Astrocyte (in vitro differentiated cells and primary cell): ENCODE measurements around the gene COL15A1.

ENCODE experiments used
- EZH2 ChIP-seq: IDR thresholded peaks from 2 replicates; pipeline ENCODE4 v1.6.1; 2012; ENCODE audit warnings: mild to moderate bottlenecking, low read length, inconsistent platforms; ENCODE audit not compliant: insufficient read depth
- TF ChIP-seq, protein P1 (sequence below): IDR thresholded peaks from 2 replicates; pipeline ENCODE4 v1.5.1; 2011; ENCODE audit warnings: low read depth, mild to moderate bottlenecking, inconsistent platforms, low read length, moderate library complexity; ENCODE audit not compliant: insufficient read depth

DNA sequence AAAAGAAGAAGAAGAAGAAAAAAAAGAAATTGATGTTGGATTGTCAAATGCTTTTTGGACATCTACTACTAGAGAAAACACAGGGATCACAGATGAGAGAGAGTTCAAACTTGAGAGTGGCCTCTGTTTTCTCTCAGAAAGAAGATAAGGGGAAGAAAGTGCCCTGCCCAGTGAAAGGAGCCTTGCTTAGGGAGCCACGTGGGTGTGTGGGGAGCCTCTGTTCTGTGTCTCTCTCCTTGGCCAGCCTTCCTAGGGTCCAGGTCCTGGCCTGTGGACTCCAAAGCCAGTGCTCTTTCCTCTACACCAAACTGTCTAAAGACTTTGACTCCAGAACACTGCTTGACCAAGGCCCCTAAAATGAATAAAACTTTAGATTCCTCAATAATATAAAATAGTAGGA is 22.0 kb upstream of the COL15A1 start:
- TF ChIP-seq, protein P1, sequence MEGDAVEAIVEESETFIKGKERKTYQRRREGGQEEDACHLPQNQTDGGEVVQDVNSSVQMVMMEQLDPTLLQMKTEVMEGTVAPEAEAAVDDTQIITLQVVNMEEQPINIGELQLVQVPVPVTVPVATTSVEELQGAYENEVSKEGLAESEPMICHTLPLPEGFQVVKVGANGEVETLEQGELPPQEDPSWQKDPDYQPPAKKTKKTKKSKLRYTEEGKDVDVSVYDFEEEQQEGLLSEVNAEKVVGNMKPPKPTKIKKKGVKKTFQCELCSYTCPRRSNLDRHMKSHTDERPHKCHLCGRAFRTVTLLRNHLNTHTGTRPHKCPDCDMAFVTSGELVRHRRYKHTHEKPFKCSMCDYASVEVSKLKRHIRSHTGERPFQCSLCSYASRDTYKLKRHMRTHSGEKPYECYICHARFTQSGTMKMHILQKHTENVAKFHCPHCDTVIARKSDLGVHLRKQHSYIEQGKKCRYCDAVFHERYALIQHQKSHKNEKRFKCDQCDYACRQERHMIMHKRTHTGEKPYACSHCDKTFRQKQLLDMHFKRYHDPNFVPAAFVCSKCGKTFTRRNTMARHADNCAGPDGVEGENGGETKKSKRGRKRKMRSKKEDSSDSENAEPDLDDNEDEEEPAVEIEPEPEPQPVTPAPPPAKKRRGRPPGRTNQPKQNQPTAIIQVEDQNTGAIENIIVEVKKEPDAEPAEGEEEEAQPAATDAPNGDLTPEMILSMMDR = no peak
- no peak for TF ChIP-seq EZH2
